HG03521 (cell line): ENCODE measurements around the gene RFPL2.

ENCODE experiments used
- ATAC-seq: cut with Tn5 transposase; IDR thresholded peaks from one replicate; pipeline ENCODE4 v1.9.1; 2021; ENCODE audit warnings: mild to moderate bottlenecking, moderate library complexity; ENCODE audit not compliant: unreplicated experiment

The RFPL2 gene

GRCh38 chr22:32204856-32205722 is at the start of gene RFPL2:
TSS of gene RFPL2 (minus strand) at chr22:32205073. CDS start at chr22:32202451, 2,622 bp downstream.
- ATAC-seq: no peak

DNA sequence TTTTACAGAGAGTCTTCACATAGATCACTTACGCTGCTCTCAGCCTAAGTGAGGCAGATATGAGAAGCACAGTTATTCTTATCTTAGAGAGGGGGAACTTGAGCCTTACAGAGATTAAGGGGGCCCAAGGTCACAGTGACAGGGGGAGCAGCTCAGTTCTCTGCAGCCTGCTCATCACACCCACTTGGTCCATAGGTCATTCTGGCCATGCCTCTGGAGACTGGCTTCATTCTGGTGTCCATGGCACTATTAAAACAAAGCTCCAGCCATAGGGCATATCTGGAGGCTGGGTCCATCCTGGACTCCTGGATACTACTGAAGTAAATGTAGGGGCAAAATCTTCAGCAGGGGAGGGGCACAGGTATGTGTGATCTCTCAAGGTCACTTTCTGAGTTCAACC is 44.4 kb upstream of the RFPL2 start:
- ATAC-seq: no peak

GRCh38 chr22:32248276-32248675 is 43.4 kb upstream of the RFPL2 start:
- no peak for ATAC-seq

DNA sequence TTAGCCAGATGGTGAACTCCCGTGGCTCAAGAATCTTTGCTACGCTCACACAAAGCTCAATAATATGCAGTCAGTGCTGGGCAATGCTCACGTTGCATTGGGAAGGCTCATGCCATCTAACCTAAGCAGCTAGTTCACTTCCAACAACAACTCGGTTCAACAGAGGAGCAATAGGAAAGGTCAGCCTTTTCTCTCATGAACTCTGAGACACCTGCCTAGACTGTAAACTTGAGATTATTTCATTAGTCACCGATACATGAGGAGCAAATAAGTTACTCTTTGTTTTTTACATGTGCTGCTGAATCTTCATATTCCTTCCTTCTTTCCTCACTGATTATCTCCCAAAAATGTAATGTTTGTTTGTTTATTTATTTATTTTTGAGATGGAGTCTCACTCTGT is 41.3 kb upstream of the RFPL2 start:
- no peak for ATAC-seq

GRCh38 chr22:32245042-32245441 is 40.2 kb upstream of the RFPL2 start:
- no peak for ATAC-seq

DNA sequence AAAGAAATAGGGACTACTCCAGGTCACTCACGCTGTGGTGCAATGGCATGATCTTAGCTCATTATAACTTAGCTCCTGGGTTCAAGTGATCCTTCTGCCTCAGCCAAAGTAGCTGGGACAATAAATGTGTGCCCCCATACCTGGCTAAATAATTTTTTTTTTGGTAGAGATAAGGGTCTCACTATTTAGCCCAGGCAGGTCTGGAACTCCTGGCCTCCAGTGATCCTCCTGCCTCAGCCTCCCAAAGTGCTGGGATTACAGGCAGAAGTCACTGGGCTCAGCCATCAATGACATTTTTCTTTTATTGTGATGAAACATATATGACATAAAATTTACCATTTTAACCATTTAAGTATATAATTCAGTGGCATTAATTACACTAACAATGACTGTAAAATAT is 39.7 kb upstream of the RFPL2 start:
- ATAC-seq: no peak

GRCh38 chr22:32240461-32240860 is 35.6 kb upstream of the RFPL2 start:
- no peak for ATAC-seq

GRCh38 chr22:32237906-32238305 is 33.0 kb upstream of the RFPL2 start:
- no peak for ATAC-seq

GRCh38 chr22:32236970-32237369 is 32.1 kb upstream of the RFPL2 start:
- ATAC-seq: no peak

DNA sequence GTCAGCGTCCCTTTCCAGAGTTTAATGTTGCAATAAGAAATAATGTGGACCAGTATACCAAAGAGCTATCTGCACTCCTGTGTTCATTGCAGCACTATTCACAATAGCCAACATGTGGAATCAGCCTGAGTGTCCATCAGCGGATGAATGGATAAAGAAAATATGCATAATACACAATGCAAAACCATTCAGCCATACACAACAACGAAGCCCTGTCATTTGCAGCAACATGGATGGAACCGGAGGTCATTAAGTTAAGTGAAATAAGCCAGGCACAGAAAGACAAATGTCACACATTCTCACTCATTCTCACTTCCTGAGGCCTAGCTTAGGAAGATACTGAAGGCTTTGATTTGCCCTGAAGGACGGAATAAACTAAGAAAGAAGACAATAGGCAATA is 28.2 kb upstream of the RFPL2 start:
- ATAC-seq: no peak

- ATAC-seq: no peak
Measured at GRCh38 chr22:32232191-32232830, 27.4 kb upstream of the RFPL2 start.

DNA sequence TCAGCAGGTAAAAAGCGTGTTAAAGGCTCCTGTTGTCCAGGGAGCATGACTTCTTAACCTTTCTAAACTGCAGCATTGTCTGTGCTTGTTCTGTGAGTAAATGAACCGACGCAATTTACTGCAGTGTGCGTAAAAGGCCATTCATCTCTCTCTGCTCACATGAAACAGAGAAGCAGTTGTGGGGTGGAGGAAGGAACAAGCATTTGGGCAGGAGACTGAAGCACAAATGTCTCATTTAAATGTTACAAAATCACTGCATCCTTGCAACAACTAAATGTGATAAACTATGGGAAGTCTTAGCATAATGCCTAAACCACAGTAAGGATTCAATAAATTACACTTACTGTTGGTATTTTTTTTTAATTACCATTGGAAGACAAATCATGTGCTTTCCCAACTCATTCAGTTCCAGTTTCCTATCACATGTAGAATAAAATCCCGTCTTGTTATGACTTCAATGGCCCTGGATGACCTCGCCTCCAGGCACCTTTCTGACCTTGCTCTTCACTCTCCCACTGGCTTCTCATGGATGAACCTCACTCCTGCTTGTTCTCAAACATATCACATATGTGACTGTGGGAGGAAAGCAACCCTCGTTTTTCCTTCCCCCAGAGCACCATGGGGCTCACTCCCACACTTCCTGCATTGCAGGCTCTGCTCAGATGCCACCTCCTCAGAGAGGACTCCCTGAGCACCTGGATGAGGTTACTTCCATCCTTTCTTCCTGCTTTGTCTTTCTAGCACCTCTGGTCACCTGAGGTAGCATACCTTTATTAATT is 21.6 kb upstream of the RFPL2 start:
- no peak for ATAC-seq

DNA sequence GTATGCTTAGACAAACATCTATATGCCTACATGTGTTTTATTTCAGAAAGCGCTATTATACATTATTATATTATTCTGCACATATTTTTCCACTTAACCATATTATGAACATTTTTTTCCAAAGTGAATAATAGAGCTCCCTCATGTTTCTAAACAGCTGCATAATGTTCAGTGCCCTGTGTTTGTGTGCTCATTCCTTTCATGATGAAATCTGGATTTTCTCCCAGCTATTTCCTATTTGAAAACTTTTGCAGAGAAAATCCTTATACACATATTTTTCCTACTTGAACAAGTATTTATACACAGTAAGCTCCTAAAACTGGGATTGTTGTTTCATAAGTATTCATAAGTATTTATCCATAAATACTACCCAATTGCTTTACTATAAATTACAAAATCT is 18.1 kb upstream of the RFPL2 start:
- no peak for ATAC-seq

- no peak for ATAC-seq
Measured at GRCh38 chr22:32219026-32219425, 14.2 kb upstream of the RFPL2 start.

DNA sequence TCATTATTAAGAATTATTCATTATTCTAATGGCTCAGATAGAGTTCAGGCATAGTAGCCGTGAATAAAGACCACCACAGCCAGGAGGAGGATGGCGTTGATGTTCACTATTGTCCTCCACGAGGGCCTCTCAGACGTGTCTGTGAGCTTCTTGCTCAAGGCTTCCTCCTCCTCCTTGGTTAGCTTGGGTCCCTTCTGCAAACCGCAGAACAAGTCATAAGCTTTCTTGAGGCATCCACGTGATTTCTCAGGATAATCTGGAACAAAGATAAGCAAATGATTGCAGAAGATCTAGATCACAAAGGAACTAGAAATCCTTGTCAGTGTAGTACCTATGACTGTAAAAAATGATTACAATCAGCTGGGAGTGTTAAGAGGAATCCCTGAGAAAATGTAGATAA is 13.6 kb upstream of the RFPL2 start:
- ATAC-seq: no peak

GRCh38 chr22:32217465-32217864 is 12.6 kb upstream of the RFPL2 start:
- ATAC-seq: no peak

DNA sequence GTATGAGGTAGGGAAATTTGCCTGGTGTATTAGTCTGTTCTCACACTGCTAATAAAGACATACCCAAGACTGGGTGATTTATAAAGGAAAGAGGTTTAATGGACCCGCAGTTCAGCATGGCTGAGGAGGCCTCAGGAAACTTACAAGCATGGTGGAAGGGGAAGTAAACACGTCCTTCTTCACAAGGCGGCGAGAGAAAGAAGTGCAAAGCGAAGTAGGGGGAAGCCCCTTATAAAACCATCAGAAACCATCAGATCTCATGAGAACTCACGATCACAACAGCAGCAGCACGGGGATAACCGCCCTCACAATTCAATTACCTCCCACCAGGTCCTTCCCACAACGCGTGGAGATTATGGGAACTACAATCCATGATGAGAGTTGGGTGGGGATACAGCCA is 12.0 kb upstream of the RFPL2 start:
- ATAC-seq: no peak

GRCh38 chr22:32211011-32211410 is 6.1 kb upstream of the RFPL2 start:
- ATAC-seq: no peak

DNA sequence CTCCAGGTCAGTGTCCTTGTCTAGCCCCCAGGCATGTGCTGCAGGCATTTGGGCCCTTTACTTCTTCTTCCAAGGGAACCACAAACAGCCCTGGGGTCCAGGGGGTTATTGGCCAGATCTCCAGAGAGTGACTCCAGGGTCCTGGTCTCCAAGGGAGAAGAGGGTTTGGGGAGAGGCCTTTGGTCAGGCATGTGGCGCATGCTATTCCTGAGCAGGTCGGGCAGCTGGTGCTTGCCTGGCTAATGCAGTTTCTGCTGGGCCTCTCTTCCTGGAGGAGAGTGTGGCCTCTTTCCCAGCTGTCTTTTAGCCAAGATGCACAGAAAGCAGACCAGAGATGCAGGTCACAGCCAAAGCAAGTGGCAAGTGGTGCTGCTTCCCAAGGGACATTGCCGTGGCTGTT is 3.8 kb upstream of the RFPL2 start:
- ATAC-seq: no peak

DNA sequence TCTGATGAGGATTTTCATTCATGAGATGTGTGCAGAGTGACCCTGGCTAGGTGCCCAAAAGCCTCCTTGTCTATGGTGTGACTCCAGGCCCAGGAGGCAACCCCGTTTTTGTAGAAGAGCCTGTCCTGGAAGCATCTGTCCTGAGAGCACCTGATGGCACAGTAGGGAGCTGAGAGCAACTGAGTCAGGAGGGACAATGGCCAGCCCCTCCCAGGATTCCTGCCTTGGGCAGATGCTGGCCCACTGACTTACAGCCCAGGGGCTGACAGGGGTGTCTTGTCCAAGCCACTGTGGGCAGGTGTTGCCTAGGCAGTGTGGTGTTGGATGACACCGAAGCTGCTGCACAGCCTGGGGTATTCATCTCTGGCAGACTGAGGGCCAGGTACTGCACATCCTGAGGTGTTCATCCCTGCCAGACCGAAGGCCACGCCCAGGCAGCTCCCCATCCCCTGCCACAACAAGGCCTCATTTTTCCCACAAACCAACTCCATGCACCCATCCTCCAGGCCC is 3.2 kb upstream of the RFPL2 start:
- no peak for ATAC-seq
